CD4-positive, alpha-beta T cell treated with Interleukin-2 at 100 ng/mL for 4 hours (primary cell): Measurements from ENCODE around the gene CCSER1.

Experiments used
- DNase-seq: peaks from one replicate; pipeline ENCODE4 v3.0.0-alpha.2; 2020; ENCODE audit warnings: low spot score

Gene CCSER1

GRCh38 chr4:90198086-90198847 is 71.1 kb downstream of the CCSER1 start:
- DNase-seq: no peak

- no peak for DNase-seq
Measured at GRCh38 chr4:90207887-90208454, 80.8 kb downstream of the CCSER1 start.

- no peak for DNase-seq
Measured at GRCh38 chr4:90209922-90210321, 82.7 kb downstream of the CCSER1 start.

GRCh38 chr4:90211174-90211573 is 84.0 kb downstream of the CCSER1 start:
- DNase-seq: no peak

- DNase-seq: no peak
Measured at GRCh38 chr4:90215286-90215685, 88.1 kb downstream of the CCSER1 start.

GRCh38 chr4:90219822-90220221 is 92.6 kb downstream of the CCSER1 start:
- no peak for DNase-seq

- no peak for DNase-seq
Measured at GRCh38 chr4:90220459-90220858, 93.3 kb downstream of the CCSER1 start.

- no peak for DNase-seq
Measured at GRCh38 chr4:90226734-90227133, 99.5 kb downstream of the CCSER1 start.

GRCh38 chr4:90227177-90227576 is 100.0 kb downstream of the CCSER1 start:
- DNase-seq: no peak

GRCh38 chr4:90234916-90235547 is 107.8 kb downstream of the CCSER1 start:
- no peak for DNase-seq

GRCh38 chr4:90237751-90238530 is 110.7 kb downstream of the CCSER1 start:
- DNase-seq: no peak

GRCh38 chr4:90240333-90240732 is 113.1 kb downstream of the CCSER1 start:
- DNase-seq: no peak

- DNase-seq: no peak
Measured at GRCh38 chr4:90241008-90241407, 113.8 kb downstream of the CCSER1 start.

GRCh38 chr4:90245837-90246236 is 118.6 kb downstream of the CCSER1 start:
- DNase-seq: no peak

GRCh38 chr4:90246816-90247215 is 119.6 kb downstream of the CCSER1 start:
- DNase-seq: no peak

GRCh38 chr4:90254357-90254756 is 127.2 kb downstream of the CCSER1 start:
- DNase-seq: no peak

GRCh38 chr4:90274175-90274574 is 147.0 kb downstream of the CCSER1 start:
- no peak for DNase-seq

GRCh38 chr4:90280954-90281353 is 153.8 kb downstream of the CCSER1 start:
- no peak for DNase-seq

GRCh38 chr4:90281541-90282355 is 154.6 kb downstream of the CCSER1 start:
- DNase-seq: no peak

GRCh38 chr4:90290345-90290744 is 163.2 kb downstream of the CCSER1 start:
- no peak for DNase-seq

- DNase-seq: no peak
Measured at GRCh38 chr4:90292438-90292837, 165.2 kb downstream of the CCSER1 start.

GRCh38 chr4:90293320-90293719 is 166.1 kb downstream of the CCSER1 start:
- DNase-seq: no peak
